SH-SY5Y (cell line): ENCODE results near the gene IRAK2.

Experiments used
- GATA2 ChIP-seq: IDR thresholded peaks from 2 replicates; pipeline ENCODE4 v1.6.1; 2011; ENCODE audit warnings: mild to moderate bottlenecking, low read depth, low read length
- GATA3 ChIP-seq: IDR thresholded peaks from 2 replicates; pipeline ENCODE4 v1.6.1; 2011; ENCODE audit warnings: low read depth, mild to moderate bottlenecking, low read length, moderate library complexity

- TF ChIP-seq GATA2 (no peak), GATA3 (no peak)
Measured at GRCh38 chr3:10289077-10289476, 124.4 kb downstream of the IRAK2 start.
